HG02571 (cell line): Measurements from ENCODE around the gene MLLT1.

Experiments
- ATAC-seq: cut with Tn5 transposase; IDR thresholded peaks from one replicate; pipeline ENCODE4 v1.9.1; 2021; ENCODE audit warnings: mild to moderate bottlenecking, moderate library complexity; ENCODE audit not compliant: unreplicated experiment

The MLLT1 gene

DNA sequence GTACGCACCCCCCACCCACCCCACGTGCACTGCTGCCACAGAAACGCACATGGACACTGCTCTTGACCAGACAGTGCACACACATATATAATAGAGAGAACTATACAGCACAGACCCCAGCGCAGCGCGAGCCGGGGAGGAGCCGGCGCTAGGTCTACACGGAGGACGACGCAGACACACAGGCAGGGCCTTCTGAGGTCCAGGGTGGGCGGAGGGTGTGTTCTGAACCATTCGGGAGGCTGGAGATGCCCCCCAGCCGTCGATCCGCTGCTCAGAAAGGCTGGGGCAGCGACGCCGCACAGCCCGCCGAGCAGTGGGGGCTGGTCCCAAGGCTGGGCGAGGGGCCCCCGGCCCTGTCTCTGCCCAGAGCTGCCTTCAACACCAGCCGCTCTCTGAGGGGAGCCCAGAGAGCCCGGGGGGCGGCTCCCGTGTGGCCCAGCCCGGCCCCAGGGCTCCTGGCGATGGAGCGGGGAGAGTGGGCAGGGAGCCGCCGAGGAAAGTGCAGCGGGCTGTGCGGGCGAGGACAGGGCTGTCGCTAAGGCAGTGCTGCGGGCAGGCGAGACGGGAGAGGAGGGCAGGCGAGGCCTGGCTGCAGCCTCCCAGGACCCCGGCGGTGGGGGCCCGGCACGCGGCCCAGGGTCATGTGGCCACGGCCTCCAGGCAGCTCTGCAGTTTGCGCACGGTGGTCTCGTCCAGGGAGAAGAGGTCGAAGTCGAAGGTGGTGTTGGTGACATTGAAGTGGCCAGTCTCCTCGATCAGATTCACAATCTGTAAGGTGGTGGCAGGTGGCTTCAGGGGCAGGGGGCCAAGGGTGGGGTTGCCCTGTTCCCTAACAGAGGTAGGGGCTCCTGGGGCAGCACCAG, 67.1 kb downstream of the MLLT1 start:
- ATAC-seq, result no peak

DNA sequence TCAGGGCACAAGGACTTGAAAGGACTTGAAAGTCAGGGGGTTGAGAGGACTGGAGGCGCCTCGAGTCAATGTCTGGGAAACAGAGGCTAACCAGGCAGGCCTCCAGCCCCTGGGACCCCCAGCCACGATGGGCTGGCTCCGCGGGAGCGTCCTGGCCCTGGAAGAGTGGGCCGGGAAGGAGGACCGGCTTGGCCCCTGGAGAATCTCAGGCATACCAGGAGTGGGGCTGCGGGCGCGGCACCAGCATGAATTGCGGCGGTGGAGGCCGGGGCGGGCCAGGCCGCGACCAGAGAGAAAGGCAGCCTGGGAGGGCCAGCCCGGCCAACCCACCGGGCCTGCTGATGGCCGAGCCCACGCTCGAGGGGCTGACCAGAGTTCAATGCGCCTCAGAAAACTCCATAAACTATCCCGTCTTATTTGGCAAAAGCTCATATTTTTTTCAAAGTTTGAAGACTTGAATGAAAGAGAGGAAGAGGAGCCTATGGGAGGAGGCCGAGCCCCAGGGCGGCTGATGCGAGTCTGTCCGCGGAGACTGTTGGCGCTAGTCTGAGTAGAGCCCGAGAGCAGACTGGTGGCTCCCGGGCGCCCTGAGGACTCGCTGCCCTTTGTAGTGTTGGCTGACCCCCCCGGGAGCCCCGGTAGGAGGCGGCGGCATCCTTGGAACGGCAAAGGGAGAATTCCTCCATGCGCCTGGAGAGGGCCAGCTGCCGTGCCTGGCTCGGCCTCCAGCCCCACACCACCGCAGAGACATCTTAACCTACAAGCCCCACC, 68.0 kb downstream of the MLLT1 start:
- ATAC-seq, result no peak

DNA sequence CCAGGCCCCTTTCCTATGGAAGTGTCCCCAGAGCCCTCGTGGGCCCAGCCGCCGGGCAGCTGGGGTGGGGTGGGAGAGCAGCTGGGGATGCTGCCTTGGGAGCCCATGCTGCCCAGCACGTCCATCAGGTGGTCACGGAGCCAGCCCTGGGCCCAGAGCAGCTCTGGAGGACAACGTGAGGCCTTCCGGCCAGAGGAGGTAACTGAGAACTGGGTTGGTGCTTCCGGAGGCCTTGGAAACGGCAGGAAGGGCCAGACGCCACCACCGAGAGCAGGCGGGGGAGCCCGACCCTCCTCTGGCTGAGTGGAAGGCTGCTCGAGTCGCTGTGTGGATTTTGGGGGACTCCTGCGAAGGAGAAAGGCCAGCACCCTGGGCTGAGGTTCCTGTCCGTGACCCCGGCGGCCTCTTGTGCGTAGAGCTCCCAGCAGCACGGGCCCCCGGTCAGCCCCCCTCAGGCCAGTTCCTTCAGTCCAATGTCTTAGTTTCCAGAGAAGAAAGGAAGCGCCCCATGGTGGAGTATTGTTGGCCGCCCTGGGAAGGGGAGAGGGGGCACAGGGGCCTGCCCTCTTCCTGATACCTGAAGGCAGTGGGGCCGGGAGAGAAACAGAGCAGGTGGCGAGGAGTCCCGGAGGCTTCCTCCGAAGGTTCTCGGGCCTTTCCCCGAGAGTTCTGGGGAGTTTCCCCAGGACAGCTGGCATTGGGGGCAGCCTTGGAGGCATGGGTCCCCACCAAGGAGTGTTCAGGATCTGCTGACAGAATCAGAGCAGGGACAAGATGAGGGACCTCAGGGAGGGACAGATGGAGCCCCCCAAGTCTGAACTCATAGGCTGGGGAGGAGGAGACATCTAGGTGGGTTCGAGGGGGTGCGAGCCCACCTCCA, 68.8 kb downstream of the MLLT1 start:
- ATAC-seq, result no peak

DNA sequence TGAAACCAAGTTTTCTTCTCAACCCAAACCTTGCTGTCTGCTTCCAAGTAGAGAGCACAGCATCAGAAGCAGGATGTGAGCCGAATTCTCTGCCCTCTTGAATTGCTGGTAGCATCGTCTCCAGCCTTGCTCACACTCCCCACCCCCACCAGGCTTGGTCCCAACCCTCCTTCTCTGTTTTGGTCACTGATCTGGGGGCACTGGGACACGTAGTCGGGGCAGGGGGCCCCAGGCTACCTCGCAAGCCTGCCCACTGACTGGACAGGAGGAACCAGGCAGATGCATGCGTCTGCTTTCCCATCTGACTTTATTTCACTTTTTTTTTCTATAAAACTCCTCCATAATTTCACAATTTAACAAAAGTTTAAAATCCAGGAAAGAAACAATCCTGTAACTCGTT, 69.7 kb downstream of the MLLT1 start:
- ATAC-seq, result no peak

DNA sequence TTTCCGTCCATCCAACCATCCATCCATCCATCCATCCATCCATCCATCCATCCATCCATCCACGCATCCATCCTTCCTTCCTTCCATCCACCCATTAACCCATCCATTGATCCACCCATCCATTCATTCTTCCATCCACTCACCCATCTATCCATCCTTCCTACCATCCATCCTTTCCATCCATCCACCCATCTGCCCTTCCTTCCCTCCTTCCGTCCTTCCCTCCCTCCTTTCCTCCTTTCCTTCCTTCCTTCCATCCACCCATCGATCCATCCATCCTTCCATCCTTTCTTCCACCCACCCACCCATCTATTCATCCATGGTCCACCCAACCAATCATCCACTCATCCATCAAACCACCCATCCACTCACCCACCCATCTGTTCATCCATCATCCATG, 70.1 kb downstream of the MLLT1 start:
- no peak for ATAC-seq

DNA sequence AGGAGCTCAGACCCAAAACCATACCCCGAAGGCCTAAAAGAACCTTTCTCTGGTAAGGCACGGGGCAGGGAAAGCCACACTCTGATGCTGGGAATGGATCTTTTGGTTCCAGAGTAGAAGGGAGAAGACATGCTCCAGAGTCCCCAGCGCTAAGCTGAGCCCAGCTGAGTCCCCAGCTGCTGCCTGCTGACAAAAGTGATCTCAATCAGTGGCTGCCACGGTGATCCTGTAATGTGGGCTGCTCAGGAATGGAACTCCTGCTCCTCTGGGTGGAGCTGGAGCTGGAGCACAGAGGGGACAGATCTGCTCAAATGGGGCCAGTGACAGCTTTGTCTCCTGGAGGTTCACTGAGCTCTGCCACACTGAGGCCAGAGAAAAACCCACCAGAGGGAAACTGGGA, 70.5 kb downstream of the MLLT1 start:
- no peak for ATAC-seq

DNA sequence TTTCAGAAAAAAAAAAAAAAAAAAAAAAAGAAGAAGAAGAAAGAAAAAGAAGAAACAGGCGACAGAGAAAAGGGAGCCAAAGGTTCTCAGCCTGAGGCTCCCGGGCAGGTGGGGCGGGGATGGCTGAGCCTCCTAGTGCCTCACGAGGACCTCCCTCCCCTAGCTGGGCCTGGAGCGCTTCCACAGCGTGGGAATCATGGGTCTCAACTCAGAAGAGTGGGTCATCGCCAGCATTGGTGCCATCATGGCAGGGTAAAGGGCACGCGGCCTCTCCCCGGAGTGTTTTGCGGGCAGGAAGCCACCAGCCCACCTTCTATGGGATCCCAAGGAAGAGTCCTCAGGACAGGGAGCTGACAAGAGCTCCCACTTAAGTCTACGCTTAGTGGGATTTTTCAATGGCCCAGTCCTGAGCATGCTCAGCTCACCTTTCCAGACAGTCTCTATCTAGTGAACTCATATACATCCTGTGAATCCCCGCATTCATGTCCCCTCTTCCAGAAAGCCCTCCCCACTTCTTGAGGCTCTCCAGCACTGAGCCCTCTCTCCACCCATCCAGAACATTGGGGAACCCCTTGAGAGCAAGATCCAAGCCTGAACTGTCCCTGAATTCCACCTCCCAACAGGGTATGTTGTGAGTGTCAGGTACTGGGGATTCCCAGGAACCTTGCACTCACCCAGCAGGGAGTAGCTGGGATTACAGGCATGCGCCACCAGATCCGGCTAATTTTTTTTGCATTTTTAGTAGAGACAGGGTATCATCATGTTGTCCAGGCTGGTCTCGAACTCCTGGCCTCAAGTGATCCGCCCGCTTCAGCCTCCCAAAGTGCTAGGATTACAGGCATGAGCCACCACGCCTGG, 74.7 kb downstream of the MLLT1 start:
- no peak for ATAC-seq

DNA sequence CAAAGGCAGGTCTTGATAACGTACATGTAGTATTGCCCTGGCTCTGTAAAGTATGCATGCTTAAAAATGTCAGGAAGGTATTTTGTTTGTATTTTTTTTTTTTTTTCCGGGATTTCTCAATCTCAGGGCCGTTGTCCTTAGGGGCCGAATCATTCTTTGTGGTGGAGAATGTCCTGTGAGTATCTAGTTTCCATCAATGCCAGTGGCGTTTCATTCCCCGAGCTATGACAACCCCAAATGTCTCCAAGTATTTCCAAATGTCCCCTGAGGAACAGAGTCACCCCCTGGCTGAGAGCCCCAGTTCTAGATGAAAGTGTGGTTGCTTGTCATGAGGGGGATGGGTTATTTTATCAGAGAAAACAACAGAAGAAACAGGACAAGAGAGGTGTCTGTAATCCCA, 75.6 kb downstream of the MLLT1 start:
- no peak for ATAC-seq

DNA sequence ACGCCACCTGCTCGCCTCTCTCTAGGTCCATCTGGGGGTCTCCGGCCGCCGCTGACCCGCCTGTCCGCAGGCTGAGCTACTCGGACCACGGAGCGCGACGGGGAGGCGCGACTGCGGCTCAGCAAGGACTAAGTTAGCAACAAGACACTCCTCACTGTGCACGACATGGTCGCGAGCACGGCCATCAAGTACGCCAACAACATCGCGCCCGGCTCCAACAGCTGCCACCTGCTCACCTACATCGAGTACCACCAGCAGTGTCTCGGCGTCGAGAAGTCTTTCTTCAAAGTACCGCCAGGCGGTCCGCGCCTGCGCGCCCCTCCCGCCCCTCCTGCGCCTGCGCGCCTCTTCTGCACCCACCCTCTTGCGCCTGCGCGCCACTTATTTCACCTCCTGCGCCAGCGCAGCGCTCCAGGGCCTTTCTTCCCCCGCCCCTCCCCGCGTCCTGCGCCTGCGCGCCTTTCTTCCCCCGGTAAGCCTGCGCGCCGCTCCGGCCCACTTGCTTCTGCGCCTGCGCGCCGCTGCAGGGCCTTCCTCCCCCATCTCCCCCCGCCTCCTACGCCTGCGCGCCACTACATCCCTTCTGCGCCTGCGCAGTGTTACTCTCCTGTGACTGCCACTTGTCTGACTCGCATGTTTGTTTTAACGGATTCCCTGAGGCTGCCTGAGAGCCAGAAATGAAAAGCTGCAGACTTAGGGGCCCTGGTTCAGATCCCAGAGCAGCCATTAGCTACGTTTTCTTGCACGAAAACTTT, 80.4 kb downstream of the MLLT1 start:
- peak; percentile 68 for ATAC-seq

DNA sequence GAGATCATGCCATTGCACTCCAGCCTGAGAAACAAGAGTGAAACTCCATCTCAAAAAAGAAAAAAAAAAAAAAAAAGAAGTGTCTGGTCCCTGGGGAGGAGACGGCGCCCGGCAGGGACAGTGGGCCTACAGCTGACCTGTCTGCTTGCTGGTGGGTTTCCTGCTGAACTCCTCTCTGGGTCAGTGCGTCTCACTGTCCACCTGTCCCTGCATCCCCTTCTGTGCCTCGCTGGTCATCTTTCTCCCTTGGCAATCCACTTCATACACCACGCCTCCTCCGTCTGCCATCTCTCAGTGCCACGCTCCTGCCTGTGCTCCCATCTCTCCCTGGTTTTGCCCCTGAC, 80.9 kb downstream of the MLLT1 start:
- ATAC-seq, result peak; percentile 19

DNA sequence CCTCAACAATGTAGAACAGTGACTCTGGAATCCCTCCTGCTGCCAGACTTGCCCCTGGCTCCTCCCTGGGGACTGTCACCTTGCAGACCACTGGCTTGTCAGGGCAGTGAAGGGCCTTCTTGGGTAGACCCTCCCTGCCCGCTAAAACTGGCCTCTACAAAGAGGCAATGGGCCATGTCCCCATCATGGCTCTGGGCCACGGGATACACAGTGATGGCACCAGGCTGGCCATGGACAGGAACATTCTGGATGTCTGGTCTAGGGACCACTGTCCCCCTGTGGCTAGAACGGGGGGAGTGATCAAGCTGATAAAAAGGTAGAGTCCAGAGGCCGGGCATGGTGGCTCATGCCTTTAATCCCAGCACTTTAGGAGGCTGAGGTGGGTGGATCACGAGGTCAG, 83.4 kb downstream of the MLLT1 start:
- no peak for ATAC-seq

DNA sequence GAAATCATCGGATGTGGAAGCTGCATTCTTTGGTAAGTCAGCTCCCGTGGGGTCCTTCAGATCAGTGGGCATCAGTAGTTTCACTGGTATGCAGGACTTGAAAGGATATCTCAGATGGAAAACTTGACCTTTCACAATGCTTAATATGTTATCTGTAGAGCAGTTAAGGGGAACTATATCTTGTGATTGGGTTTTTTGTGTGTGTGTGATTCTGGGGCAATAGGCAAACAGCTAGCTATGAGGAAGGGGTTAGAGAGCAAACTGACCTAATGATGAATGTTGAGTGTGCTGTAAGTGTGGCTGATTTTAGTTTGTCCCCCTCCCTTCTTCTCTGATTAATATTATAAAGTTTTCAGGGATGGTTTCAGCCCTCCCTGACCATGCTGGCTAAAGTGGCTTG, 91.0 kb downstream of the MLLT1 start:
- ATAC-seq, result no peak

DNA sequence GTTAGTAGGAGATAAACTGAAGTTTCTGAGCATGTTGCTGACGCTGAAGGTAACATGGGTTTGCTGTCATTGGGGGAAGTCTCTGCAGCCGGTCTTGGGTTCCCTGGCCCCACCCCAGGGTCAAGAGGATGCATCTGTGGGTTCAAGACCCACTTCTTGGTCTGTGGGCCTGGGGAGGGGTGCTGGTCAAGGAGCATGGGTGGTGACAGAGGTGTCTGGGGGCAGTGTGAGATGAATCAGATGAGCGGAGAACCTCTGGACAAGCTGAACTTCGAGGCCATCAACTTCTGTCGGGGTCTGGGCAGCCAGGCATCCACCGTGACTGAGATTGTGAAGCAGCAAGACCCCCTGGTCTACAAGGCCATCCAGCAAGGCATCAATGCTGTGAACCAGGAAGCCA, 92.4 kb downstream of the MLLT1 start:
- ATAC-seq, result no peak

DNA sequence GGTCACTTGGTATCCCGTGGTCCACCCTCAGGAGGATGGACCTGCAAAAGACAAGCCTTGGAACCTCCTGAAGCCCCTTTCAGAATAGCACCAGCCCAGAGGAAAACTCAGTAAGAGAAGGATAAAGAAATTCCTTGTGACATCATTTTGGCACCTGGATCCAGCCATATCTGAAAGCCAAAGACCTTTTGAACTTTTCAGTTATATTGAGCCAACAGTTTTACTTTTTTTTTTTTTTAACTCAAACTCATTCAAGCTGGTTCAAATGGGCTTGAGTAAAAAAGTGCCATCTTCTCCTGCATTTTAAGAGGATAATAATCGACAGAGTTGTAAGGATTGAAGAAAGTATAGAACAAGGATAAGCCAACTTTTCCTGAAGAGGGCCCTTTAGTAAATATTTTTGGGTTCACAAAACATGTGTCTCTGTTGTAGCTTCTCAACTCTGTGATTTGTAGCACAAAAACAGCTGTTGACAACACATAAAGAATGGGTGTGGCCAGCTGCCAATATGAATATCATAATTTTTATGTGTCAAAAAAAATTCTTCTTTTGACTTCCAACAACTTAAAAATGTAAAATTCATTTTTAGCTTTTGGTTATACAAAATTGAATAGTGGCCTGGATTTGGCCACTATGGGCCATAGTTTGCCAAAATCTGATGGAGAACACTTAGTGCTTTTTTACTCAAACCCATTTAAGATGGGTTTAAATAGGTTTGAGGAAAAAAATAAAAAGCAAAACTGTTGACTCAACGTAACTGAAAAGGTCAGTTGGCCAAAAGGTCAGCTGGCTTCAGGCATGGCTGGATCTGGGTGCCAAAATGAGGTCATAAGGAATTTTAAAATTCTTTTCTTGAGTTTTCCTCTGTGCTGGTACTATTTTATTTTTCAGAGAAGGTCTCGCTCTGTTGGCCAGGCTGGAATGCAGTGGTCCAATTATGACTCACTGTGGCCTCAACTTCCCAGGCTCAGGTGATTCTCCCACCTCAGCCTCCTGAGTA, 93.6 kb downstream of the MLLT1 start:
- no peak for ATAC-seq

DNA sequence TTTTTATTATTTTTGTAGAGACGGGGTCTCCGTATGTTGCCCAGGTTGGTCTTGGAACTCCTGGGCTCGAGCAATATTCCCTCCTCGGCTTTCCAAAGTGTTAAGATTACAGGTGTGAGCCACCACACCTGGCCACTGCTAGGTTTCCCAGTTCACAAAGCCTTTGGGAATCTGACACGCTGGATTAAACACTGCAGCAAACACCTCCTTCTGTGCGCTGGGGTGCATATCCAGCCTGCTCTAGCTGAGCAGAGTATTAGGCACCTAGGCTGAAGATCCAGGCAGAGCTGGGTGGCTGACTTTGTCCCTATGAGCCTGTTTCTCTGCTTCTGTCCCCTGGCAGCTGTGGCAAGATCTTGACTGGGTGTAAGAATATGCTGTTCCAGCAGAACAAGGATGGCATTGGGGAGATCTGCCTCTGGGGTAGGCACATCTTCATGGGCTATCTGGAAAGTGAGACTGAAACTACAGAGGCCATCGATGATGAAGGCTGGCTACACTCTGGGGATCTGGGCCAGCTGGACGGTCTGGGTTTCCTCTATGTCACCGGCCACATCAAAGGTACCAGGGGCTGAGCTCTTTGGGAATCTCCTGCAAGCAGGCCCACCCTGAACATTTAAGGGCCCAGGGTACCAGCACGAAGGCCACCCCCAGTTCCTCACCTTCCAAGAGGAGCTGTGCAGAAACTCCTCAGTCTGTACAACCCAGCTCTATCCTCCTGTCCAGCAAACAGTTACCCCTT, 94.5 kb downstream of the MLLT1 start:
- no peak for ATAC-seq

DNA sequence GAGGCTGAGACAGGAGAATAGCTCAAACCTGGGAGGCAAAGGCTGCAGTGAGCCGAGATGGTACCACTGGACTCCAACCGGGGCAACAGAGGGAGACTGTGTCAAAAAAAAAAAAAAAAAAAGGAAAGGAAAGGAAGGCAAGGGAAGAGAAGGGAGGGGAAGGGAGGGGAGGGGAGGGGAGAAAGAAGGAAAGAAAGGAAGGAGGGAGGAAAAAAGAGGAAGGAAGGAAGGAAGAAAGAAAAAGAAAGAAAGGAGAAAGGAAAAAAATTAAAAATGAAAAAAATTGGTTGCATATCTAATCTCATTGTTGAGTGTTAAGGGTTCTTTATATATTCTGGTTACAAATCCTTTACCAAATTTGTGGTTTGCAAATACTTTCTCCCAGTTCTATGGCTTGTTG, 98.7 kb downstream of the MLLT1 start:
- no peak for ATAC-seq

DNA sequence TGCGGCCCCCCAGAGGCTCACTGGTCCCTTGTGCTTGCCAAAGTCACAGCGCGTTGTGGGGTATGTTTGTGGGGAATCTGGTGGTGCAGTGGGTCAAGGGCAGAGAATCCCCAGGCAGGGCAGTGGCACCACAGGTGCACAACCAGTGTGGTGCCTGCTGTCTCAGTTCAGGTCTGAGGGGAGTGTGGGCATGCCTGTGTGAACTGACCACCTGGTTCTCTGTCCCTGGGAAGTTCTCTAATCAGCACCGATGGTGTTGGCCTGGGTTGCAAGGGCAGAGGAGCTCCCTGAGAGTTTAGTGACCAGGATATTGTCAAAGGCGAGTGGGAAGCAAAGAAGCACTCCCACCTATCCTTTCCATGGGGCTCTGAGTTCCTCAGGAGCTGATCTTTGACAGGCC, 106.6 kb downstream of the MLLT1 start:
- ATAC-seq, result no peak
